OCI-LY3 (cell line): ENCODE measurements around the gene KIF6.

ENCODE experiments used
- EZH2phosphoT487 ChIP-seq: fragments of 200-600 bp; shearing (Covaris generic); IDR thresholded peaks from 2 replicates; pipeline ENCODE4 v1.6.1; 2018; ENCODE audit warnings: antibody characterized with exemption, mixed run types, low read depth
- TF ChIP-seq, protein P1 (sequence below): fragments of 200-600, 300-600 bp; sonication (generic); IDR thresholded peaks from 2 replicates; pipeline ENCODE4 v1.5.1; 2014; ENCODE audit warnings: antibody characterized with exemption, low read length, low read depth

DNA sequence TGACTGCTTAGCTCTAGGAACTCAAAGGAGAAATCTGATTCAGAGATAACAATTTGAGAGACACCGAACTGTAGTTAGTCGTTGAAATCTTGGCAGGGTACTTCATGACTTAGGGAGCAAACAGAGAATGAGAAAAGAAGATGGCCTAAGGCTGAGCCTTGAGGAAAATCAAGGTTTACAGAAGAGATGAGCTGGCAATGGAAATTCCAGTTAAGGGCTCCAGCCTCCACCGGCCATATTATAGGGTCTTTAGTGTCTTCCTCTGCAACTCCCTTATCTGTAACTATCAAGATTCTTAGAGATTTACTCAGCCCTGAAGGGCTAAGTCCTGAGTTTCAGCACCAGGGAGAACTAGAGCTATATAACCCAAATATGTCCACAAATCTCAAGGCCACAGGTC lies 437.6 kb downstream of the KIF6 start:
- TF ChIP-seq, protein P1, sequence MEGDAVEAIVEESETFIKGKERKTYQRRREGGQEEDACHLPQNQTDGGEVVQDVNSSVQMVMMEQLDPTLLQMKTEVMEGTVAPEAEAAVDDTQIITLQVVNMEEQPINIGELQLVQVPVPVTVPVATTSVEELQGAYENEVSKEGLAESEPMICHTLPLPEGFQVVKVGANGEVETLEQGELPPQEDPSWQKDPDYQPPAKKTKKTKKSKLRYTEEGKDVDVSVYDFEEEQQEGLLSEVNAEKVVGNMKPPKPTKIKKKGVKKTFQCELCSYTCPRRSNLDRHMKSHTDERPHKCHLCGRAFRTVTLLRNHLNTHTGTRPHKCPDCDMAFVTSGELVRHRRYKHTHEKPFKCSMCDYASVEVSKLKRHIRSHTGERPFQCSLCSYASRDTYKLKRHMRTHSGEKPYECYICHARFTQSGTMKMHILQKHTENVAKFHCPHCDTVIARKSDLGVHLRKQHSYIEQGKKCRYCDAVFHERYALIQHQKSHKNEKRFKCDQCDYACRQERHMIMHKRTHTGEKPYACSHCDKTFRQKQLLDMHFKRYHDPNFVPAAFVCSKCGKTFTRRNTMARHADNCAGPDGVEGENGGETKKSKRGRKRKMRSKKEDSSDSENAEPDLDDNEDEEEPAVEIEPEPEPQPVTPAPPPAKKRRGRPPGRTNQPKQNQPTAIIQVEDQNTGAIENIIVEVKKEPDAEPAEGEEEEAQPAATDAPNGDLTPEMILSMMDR = no peak
- TF ChIP-seq EZH2phosphoT487 = no peak
